ENCODE data around the gene SSBP3.

- no peak for TF ChIP-seq ZNF652 (CRISPR knock-in tag; IDR thresholded peaks at IDR 0.05; ENCODE audit: borderline replicate concordance, low read depth)
- TF ChIP-seq ZNF292 (CRISPR knock-in tag; IDR thresholded peaks at IDR 0.05; ENCODE audit: borderline replicate concordance, low read depth) = no peak
- TF ChIP-seq MTA3 (CRISPR knock-in tag; IDR thresholded peaks at IDR 0.05) = no peak
- TF ChIP-seq, protein P1, sequence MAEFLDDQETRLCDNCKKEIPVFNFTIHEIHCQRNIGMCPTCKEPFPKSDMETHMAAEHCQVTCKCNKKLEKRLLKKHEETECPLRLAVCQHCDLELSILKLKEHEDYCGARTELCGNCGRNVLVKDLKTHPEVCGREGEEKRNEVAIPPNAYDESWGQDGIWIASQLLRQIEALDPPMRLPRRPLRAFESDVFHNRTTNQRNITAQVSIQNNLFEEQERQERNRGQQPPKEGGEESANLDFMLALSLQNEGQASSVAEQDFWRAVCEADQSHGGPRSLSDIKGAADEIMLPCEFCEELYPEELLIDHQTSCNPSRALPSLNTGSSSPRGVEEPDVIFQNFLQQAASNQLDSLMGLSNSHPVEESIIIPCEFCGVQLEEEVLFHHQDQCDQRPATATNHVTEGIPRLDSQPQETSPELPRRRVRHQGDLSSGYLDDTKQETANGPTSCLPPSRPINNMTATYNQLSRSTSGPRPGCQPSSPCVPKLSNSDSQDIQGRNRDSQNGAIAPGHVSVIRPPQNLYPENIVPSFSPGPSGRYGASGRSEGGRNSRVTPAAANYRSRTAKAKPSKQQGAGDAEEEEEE (CRISPR knock-in tag; IDR thresholded peaks at IDR 0.05; ENCODE audit: borderline replicate concordance) = no peak
- no peak for TF ChIP-seq POLR2AphosphoS5 (IDR thresholded peaks at IDR 0.05; ENCODE audit: low read depth, low read length)
- TF ChIP-seq MAZ (IDR thresholded peaks at IDR 0.05; ENCODE audit: borderline replicate concordance, low read depth, low read length) = no peak
- no peak for TF ChIP-seq MAZ (CRISPR knock-in tag; IDR thresholded peaks at IDR 0.05; ENCODE audit: low read depth)
- TF ChIP-seq, protein P2, sequence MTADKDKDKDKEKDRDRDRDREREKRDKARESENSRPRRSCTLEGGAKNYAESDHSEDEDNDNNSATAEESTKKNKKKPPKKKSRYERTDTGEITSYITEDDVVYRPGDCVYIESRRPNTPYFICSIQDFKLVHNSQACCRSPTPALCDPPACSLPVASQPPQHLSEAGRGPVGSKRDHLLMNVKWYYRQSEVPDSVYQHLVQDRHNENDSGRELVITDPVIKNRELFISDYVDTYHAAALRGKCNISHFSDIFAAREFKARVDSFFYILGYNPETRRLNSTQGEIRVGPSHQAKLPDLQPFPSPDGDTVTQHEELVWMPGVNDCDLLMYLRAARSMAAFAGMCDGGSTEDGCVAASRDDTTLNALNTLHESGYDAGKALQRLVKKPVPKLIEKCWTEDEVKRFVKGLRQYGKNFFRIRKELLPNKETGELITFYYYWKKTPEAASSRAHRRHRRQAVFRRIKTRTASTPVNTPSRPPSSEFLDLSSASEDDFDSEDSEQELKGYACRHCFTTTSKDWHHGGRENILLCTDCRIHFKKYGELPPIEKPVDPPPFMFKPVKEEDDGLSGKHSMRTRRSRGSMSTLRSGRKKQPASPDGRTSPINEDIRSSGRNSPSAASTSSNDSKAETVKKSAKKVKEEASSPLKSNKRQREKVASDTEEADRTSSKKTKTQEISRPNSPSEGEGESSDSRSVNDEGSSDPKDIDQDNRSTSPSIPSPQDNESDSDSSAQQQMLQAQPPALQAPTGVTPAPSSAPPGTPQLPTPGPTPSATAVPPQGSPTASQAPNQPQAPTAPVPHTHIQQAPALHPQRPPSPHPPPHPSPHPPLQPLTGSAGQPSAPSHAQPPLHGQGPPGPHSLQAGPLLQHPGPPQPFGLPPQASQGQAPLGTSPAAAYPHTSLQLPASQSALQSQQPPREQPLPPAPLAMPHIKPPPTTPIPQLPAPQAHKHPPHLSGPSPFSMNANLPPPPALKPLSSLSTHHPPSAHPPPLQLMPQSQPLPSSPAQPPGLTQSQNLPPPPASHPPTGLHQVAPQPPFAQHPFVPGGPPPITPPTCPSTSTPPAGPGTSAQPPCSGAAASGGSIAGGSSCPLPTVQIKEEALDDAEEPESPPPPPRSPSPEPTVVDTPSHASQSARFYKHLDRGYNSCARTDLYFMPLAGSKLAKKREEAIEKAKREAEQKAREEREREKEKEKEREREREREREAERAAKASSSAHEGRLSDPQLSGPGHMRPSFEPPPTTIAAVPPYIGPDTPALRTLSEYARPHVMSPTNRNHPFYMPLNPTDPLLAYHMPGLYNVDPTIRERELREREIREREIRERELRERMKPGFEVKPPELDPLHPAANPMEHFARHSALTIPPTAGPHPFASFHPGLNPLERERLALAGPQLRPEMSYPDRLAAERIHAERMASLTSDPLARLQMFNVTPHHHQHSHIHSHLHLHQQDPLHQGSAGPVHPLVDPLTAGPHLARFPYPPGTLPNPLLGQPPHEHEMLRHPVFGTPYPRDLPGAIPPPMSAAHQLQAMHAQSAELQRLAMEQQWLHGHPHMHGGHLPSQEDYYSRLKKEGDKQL (CRISPR knock-in tag; IDR thresholded peaks at IDR 0.05; ENCODE audit: low read depth) = no peak
- no peak for TF ChIP-seq RFX5 (IDR thresholded peaks at IDR 0.05; ENCODE audit: low read depth, low read length)
- TF ChIP-seq ZNF274 (CRISPR knock-in tag; IDR thresholded peaks at IDR 0.05) = no peak
- TF ChIP-seq TAF15 (IDR thresholded peaks at IDR 0.05; ENCODE audit: low read depth, low read length, poor library complexity, severe bottlenecking) = no peak
- TF ChIP-seq JUN (CRISPR knock-in tag; IDR thresholded peaks at IDR 0.05) = no peak
- TF ChIP-seq HNRNPH1 (optimal IDR thresholded peaks at IDR 0.05; ENCODE audit: low read depth, low read length) = no peak
- no peak for TF ChIP-seq ARID2 (CRISPR knock-in tag; IDR thresholded peaks at IDR 0.05; ENCODE audit: borderline replicate concordance)
Measured at GRCh38 chr1:54348700-54349021, 57.5 kb downstream of the SSBP3 start.
